Neuronal stem cell (in vitro differentiated cells): ENCODE data around the gene MIB1.

Experiments used
- DNase-seq: peaks from one replicate; pipeline ENCODE4 v3.0.0-alpha.2; 2013; ENCODE audit warnings: low spot score
- H2AFZ ChIP-seq: one replicate; pipeline ENCODE4 v1.6.1; 2013; ENCODE audit warnings: mild to moderate bottlenecking, low read length, inconsistent platforms
- H2AK5ac ChIP-seq: 2 replicates; pipeline ENCODE4 v1.6.1; 2013; ENCODE audit warnings: low read depth, mild to moderate bottlenecking, inconsistent platforms, low read length, moderate library complexity, mixed read lengths
- H2BK120ac ChIP-seq: 2 replicates; pipeline ENCODE4 v1.6.1; 2013; ENCODE audit warnings: low read depth, mild to moderate bottlenecking, inconsistent platforms, low read length, moderate library complexity, mixed read lengths
- H2BK12ac ChIP-seq: one replicate; pipeline ENCODE4 v1.6.1; 2013; ENCODE audit warnings: low read length, inconsistent platforms
- H2BK15ac ChIP-seq: 2 replicates; pipeline ENCODE4 v1.6.1; 2013; ENCODE audit warnings: mild to moderate bottlenecking, low read length, inconsistent platforms, mixed read lengths
- H2BK5ac ChIP-seq: one replicate; pipeline ENCODE4 v1.6.1; 2013; ENCODE audit warnings: inconsistent platforms, mild to moderate bottlenecking, low read length, moderate library complexity
- H3K14ac ChIP-seq: one replicate; pipeline ENCODE4 v1.6.1; 2013; ENCODE audit warnings: low read length, inconsistent platforms
- H3K18ac ChIP-seq: 2 replicates; pipeline ENCODE4 v1.6.1; 2013; ENCODE audit warnings: low read length, inconsistent platforms
- H3K23ac ChIP-seq: 2 replicates; pipeline ENCODE4 v1.6.1; 2013; ENCODE audit warnings: low read depth, mild to moderate bottlenecking, mixed read lengths, low read length, inconsistent platforms; ENCODE audit not compliant: poor library complexity
- H3K27ac ChIP-seq: replicated peaks from 3 replicates; pipeline ENCODE4 v1.5.1; 2013; ENCODE audit warnings: low read length, inconsistent platforms
- H3K27me3 ChIP-seq, 3 experiments: 2 replicates each; pipeline ENCODE4 v1.6.1; 2013; ENCODE audit warnings: low read length in 3 of 3, mild to moderate bottlenecking in 2 of 3, inconsistent platforms in 1 of 3, low read depth in 1 of 3, mixed read lengths in 1 of 3, moderate library complexity in 1 of 3; ENCODE audit not compliant: control insufficient read depth in 3 of 3, insufficient read depth in 3 of 3
- H3K36me3 ChIP-seq, 2 donors: replicated peaks in 1 of 2; 2 replicates each; pipeline ENCODE4 v1.6.1; 2013; ENCODE audit warnings: low read length in 2 of 2; ENCODE audit not compliant: control insufficient read depth in 2 of 2, insufficient read depth in 2 of 2
- H3K4ac ChIP-seq: 2 replicates; pipeline ENCODE4 v1.6.1; 2013; ENCODE audit warnings: inconsistent platforms, mild to moderate bottlenecking, low read length, moderate library complexity
- H3K4me1 ChIP-seq, 2 donors: 1 replicate in 1 of 2; 2 replicates in 1 of 2; pipeline ENCODE4 v1.6.1; 2013; ENCODE audit warnings: low read length in 2 of 2, low read depth in 1 of 2; ENCODE audit not compliant: control insufficient read depth in 2 of 2, insufficient read depth in 1 of 2
- H3K4me2 ChIP-seq: one replicate; pipeline ENCODE4 v1.6.1; 2013; ENCODE audit warnings: mild to moderate bottlenecking, low read length, inconsistent platforms; ENCODE audit not compliant: insufficient read depth, poor library complexity, severe bottlenecking
- H3K4me3 ChIP-seq, 2 donors: 2 replicates each; pipeline ENCODE4 v1.5.1; 2013; ENCODE audit warnings: low read length in 2 of 2, mild to moderate bottlenecking in 2 of 2, inconsistent platforms in 1 of 2, moderate library complexity in 1 of 2
- H3K79me1 ChIP-seq: one replicate; pipeline ENCODE4 v1.6.1; 2013; ENCODE audit warnings: low read depth, mild to moderate bottlenecking, inconsistent platforms, low read length, moderate library complexity
- H3K9ac ChIP-seq: one replicate; pipeline ENCODE4 v1.6.1; 2013; ENCODE audit warnings: mild to moderate bottlenecking, low read depth, low read length, inconsistent platforms; ENCODE audit not compliant: poor library complexity
- H3K9me3 ChIP-seq, 2 donors: replicated peaks in 1 of 2; 2 replicates each; pipeline versions ENCODE3 to v1.6.1; 2013; ENCODE audit warnings: low read length in 2 of 2, mild to moderate bottlenecking in 2 of 2, inconsistent platforms in 1 of 2, low read depth in 1 of 2, mixed read lengths in 1 of 2, moderate library complexity in 1 of 2; ENCODE audit not compliant: control insufficient read depth in 2 of 2, insufficient read depth in 1 of 2
- H4K8ac ChIP-seq: one replicate; pipeline ENCODE4 v1.6.1; 2013; ENCODE audit warnings: low read depth, mild to moderate bottlenecking, inconsistent platforms, low read length, moderate library complexity
- H4K91ac ChIP-seq: one replicate; pipeline ENCODE4 v1.6.1; 2013; ENCODE audit warnings: low read length, low read depth, mild to moderate bottlenecking, inconsistent platforms; ENCODE audit not compliant: poor library complexity
- WGBS, 2 donors: extraction: QIAGEN DNeasy Blood & Tissue Kit; methylation state at CpG; one replicate each; pipeline ENCODE4 v1.1.7; 2013; ENCODE audit warnings: missing lambda C conversion rate in 2 of 2, mixed read lengths in 1 of 2; ENCODE audit not compliant: insufficient read length in 2 of 2, insufficient replicate concordance in 1 of 2; ENCODE audit errors: extremely low coverage in 2 of 2; 5-methylcytosine and 5-hydroxymethylcytosine counted together

The MIB1 gene

GRCh38 chr18:21831413-21831831 lies 90.8 kb downstream of the MIB1 start:
- no peak overlapping the region for H2BK15ac ChIP-seq
- no peak for DNase-seq
- no peak overlapping the region for H3K4me3 ChIP-seq

GRCh38 chr18:21833604-21834298 lies 93.2 kb downstream of the MIB1 start:
- Histone ChIP-seq H3K27ac (no peak overlapping the region), H3K4me3 (no peak overlapping the region), H3K36me3 (peaks cover 3 to 45% of the 10 kb centered on the region in 2 donors), H2BK120ac (no peak overlapping the region), H3K4me2 (no peak overlapping the region), H3K27me3 (no peaks in the 10 kb centered on the region), H4K8ac (no peak overlapping the region), H2AFZ (no peak overlapping the region), H3K23ac (no peak overlapping the region), H3K14ac (no peak overlapping the region), H3K4ac (no peak overlapping the region), H3K9ac (no peak overlapping the region), H2AK5ac (no peak overlapping the region), H4K91ac (no peak overlapping the region), H2BK5ac (no peak overlapping the region), H3K9me3 (no peaks in the 10 kb centered on the region), H3K79me1 (peaks cover 3% of the 10 kb centered on the region), H3K18ac (no peak overlapping the region), H2BK12ac (no peak overlapping the region), H2BK15ac (no peak overlapping the region), H3K4me1 (peaks cover 2 to 4% of the 10 kb centered on the region in 2 donors)
- whole genome bisulfite sequencing, 2 donors: no CpG with 5 or more reads among the region's 4 CpGs
- no peak for DNase-seq

More at GRCh38 chr18:21831413-21831831, 90.8 kb downstream of the MIB1 start:
- Histone ChIP-seq H3K4ac (no peak overlapping the region), H3K27ac (no peak overlapping the region), H3K27me3 (no peaks in the 10 kb centered on the region), H4K8ac (no peak overlapping the region), H2BK120ac (no peak overlapping the region), H3K9me3 (no peaks in the 10 kb centered on the region), H3K14ac (no peak overlapping the region), H3K36me3 (peaks cover 0 to 37% of the 10 kb centered on the region in 2 donors), H3K23ac (no peak overlapping the region), H2BK5ac (no peak overlapping the region), H2AFZ (no peak overlapping the region), H2BK12ac (no peak overlapping the region), H3K18ac (no peak overlapping the region), H2AK5ac (no peak overlapping the region), H3K9ac (no peak overlapping the region), H3K4me2 (no peak overlapping the region), H3K4me1 (peaks cover 2 to 4% of the 10 kb centered on the region in 2 donors), H3K79me1 (peaks cover 3% of the 10 kb centered on the region), H4K91ac (no peak overlapping the region)
- WGBS, 2 donors: no CpG with 5 or more reads among the region's 5 CpGs

GRCh38 chr18:21834299-21834660 lies 93.7 kb downstream of the MIB1 start:
- Histone ChIP-seq H2BK120ac (no peak overlapping the region), H3K4me3 (no peak overlapping the region), H3K27ac (no peak overlapping the region), H3K4me1 (peaks cover 2 to 4% of the 10 kb centered on the region in 2 donors), H3K4ac (no peak overlapping the region), H4K91ac (no peak overlapping the region), H3K14ac (no peak overlapping the region), H3K18ac (no peak overlapping the region), H3K79me1 (peaks cover 3% of the 10 kb centered on the region), H3K36me3 (peaks cover 4 to 51% of the 10 kb centered on the region in 2 donors), H3K27me3 (no peaks in the 10 kb centered on the region), H3K4me2 (no peak overlapping the region), H2AFZ (no peak overlapping the region), H3K23ac (no peak overlapping the region), H3K9ac (no peak overlapping the region), H2BK15ac (no peak overlapping the region), H2BK5ac (no peak overlapping the region), H2AK5ac (no peak overlapping the region), H2BK12ac (no peak overlapping the region), H3K9me3 (no peaks in the 10 kb centered on the region), H4K8ac (no peak overlapping the region)
- DNase-seq: no peak
- WGBS, 2 donors: no CpG with 5 or more reads among the region's 3 CpGs

GRCh38 chr18:21841570-21841969 lies 101.0 kb downstream of the MIB1 start:
- H2AFZ ChIP-seq: no peak overlapping the region
- H3K4me2 ChIP-seq: no peak overlapping the region
- H3K27ac ChIP-seq: no peak overlapping the region
- no peak overlapping the region for H4K91ac ChIP-seq
- H2BK5ac ChIP-seq: no peak overlapping the region
- H2BK120ac ChIP-seq: no peak overlapping the region
- no peak for DNase-seq
- no peak overlapping the region for H4K8ac ChIP-seq
- H3K18ac ChIP-seq: no peak overlapping the region
- H3K27me3 ChIP-seq: no peaks in the 10 kb centered on the region
- H3K4ac ChIP-seq: no peak overlapping the region
- no peak overlapping the region for H3K14ac ChIP-seq
- WGBS, 2 donors: no CpG with 5 or more reads among the region's 1 CpG
- no peaks in the 10 kb centered on the region for H3K79me1 ChIP-seq
- no peaks in the 10 kb centered on the region for H3K4me1 ChIP-seq
- H3K9me3 ChIP-seq: peaks cover 0 to 2% of the 10 kb centered on the region in 2 donors
- no peak overlapping the region for H2BK15ac ChIP-seq
- no peak overlapping the region for H2BK12ac ChIP-seq
- H3K4me3 ChIP-seq: no peak overlapping the region
- H3K9ac ChIP-seq: no peak overlapping the region
- H3K23ac ChIP-seq: no peak overlapping the region
- peaks cover 19 to 92% of the 10 kb centered on the region in 2 donors for H3K36me3 ChIP-seq
- no peak overlapping the region for H2AK5ac ChIP-seq
